NCI-H1436 treated with DMSO at 0.1 percent for 48 hours (cell line): ENCODE results near the gene CR2.
"Not testable (repeated sequence)": the region's sequence is repeated elsewhere in the genome, so short reads cannot be mapped to it uniquely, and the experiment has no call there.

Source experiments
- DNase-seq: peaks from one replicate; lab custom pipeline; 2025; lab: John Stamatoyannopoulos, UW

CR2 gene

DNA sequence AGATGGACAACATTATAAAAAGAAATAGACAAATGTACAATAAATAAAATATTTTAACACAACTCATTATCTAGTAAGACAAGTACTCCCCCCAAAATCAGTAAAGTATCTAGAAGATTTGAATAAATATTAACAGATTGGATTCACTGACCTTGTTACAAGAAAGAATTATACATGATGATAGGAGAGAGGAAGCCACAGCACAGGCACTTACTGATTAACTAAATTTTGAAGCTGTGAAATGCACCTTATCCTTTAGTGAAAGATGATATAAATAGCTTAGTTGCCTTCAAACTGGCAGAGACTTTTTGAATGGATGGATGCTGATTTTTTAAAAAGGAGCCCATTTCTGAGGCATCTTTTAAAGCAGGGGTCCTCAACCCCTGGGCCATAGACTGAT is 50.3 kb downstream of the CR2 start:
- DNase-seq = no peak

DNA sequence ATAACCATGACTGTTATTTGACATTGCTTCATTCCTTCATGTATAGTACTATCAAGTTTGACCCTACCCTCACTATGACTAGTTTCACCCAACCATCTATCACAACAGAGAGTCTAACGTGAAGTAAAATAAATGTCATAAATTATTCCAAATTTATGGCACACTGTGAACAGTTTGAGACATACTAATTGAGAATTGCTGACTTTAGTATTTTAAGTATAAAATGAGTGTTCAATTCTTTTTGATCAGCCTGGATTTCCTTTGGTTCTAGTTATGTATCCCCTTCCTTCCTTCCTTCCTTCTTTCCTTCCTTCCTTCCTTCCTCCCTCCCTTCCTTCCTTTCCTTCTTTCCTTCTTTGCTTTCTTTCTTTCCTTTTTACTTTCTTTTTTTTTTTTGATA is 56.3 kb downstream of the CR2 start:
- no peak for DNase-seq

- no peak for DNase-seq
These were observed 60.8 kb downstream of the CR2 start for GRCh38 chr1:207514890-207515289.

DNA sequence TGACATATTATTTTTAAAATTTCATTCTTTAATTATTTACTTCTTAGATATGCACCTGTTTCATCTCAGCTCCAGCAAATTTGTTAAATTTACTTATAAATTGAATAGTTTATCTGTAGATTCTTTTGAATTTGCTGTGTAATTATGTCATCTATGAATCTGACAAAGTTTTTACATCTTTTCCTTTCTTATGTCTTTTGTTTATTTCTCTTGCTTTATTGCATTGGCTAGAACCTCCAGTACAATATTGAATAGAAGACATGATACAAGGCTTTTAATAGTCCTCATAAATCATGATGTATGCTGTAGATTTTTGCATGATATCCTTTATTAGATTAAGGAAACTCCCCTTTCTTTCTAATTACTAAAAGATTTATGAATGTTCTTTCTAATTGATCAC is 62.6 kb downstream of the CR2 start:
- no peak for DNase-seq

DNA sequence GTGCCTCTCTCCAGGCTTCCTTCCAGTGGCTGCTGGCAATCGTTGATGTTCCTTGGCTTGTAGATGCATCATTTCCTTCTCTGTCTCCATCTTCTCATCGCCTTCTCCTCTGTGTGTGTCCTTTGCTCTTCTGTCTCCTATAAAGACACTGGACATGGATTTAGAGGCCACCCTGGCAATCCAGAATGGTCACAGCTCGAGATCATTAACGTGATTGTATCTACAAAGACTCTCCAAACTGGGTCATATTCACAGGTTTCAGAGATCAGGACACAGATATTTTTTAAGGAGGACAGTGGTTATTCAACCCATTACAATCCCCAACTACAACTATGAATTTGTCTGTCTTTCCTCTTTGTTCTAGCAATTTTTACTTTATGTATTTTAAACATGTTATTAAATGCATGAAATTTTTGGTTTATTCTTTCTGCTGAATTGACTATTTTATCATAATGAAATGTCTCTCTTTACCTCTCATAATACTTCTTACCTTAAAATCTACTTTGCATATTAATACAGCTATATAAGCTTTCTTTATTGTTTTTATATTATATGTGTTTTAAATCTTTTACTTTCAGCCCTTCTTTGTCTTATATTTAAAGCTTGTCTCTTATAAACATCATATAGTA is 64.6 kb downstream of the CR2 start:
- no peak for DNase-seq

GRCh38 chr1:207519505-207520399 is 65.6 kb downstream of the CR2 start:
- no peak for DNase-seq

DNA sequence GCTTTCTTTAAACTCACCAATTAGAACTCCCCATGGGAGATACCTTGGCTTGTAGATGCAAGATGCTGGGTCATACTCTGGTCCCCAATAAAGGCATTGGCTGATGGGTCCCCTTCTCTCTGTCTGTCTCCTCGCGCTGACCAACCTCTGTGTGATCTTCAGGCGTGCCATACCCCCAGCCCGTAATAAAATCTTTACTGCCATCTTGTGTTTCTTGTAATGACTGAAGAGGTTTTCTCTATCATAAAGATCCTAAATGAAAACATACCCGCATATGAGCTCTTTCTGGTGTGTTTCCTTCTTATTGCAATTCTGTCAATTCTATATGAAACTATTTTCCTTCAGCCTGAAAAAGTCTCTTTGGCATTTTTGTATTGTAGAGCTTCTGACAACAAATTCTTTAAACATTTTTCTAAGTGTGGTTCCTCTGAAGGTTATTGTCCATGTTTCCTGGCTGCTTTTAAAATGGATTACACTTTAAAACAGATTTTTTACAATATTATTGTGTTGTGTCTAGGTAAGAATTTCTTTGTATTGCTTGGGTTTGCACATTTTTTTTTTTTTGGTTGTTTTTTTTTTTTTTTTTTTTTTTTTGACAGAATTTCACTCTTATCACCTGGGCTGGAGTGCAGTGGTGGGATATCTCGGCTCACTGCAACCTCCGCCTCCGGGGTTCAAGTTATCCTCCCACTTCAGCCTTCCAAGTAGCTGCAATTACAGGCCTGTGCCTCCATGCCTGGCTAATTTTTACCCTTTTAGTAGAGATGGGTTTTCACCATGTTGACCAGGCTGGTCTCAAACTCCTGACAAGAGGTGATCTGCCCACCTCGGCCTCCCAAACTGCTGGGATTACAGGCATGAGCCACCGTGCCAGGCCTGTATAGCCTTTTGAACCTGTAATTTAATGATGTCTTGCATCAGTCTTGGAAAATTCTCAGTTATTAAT is 66.5 kb downstream of the CR2 start:
- not testable (repeated sequence) for DNase-seq

DNA sequence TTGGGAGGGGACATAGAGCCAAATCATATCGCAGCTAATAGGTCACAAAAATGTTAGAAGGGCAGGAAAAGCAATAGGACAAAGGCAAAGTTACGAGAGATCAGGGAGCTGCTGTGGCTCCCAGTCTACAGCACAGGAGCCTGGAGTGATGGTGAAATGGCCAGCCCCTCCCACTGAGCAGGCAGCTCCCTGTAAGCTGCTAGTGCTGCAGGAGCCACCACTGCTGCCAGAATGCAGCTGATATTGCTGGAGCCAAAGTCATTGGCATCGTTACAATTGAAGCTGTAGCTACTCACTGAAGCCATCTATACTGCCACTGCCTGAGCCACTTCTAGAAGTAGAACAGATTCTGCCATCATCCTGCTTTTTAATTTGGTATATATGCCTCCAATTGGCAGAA is 71.1 kb downstream of the CR2 start:
- DNase-seq = not testable (repeated sequence)

GRCh38 chr1:207528401-207528800 is 74.3 kb downstream of the CR2 start:
- DNase-seq = not testable (repeated sequence)

DNA sequence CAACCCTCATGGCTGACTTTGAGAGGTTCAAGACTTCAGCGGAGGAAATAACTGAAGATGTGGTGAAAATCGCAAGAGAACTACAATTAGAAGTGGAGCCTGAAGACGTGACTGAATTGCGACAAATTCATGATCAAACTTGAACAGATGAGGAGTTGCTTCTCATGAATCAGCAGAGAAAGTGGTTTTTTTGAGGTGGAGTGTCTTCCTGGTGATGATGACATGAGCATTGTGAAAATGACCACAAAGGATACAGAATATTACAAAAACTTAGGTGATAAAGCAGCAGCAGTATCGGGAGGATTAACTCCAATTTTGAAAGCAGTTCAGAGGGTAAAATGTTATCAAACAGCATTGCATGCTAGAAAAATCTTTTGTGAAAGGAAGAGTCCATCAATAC is 82.1 kb downstream of the CR2 start:
- DNase-seq = not testable (repeated sequence)
